ENCODE data around the gene TMA7.
A peak's percentile ranks its signal among the peaks of the same experiment; 100 is the strongest.
"Not testable (repeated sequence)": the region's sequence is repeated elsewhere in the genome, so short reads cannot be mapped to it uniquely, and the experiment has no call there.

The TMA7 gene

GRCh38 chr3:48468329-48468731 lies 28.3 kb downstream of the TMA7 start:
- DNase-seq (ENCODE audit: low spot score): no peak

GRCh38 chr3:48469046-48469915 lies 29.2 kb downstream of the TMA7 start:
- DNase-seq (ENCODE audit: low spot score): no peak

- DNase-seq (ENCODE audit: low spot score): no peak
Measured at GRCh38 chr3:48470286-48470685, 30.2 kb downstream of the TMA7 start.

GRCh38 chr3:48472673-48472922 lies 32.5 kb downstream of the TMA7 start:
- no peak for DNase-seq (ENCODE audit: low spot score)

- DNase-seq (ENCODE audit: low spot score): peak; percentile 86
Measured at GRCh38 chr3:48472923-48473616, 33.0 kb downstream of the TMA7 start.

GRCh38 chr3:48473617-48473952 lies 33.5 kb downstream of the TMA7 start:
- no peak for DNase-seq (ENCODE audit: low spot score)

GRCh38 chr3:48474031-48474430 lies 34.0 kb downstream of the TMA7 start:
- DNase-seq (ENCODE audit: low spot score): not testable (repeated sequence)

GRCh38 chr3:48474619-48475018 lies 34.6 kb downstream of the TMA7 start:
- DNase-seq (ENCODE audit: low spot score): no peak

- DNase-seq (ENCODE audit: low spot score): no peak
Measured at GRCh38 chr3:48475188-48475587, 35.1 kb downstream of the TMA7 start.

GRCh38 chr3:48476426-48477053 lies 36.5 kb downstream of the TMA7 start:
- DNase-seq (ENCODE audit: low spot score): no peak

- no peak for DNase-seq (ENCODE audit: low spot score)
Measured at GRCh38 chr3:48477959-48478520, 38.0 kb downstream of the TMA7 start.

GRCh38 chr3:48478626-48479555 lies 38.8 kb downstream of the TMA7 start:
- DNase-seq (ENCODE audit: low spot score): no peak

- not testable (repeated sequence) for DNase-seq (ENCODE audit: low spot score)
Measured at GRCh38 chr3:48480891-48481290, 40.8 kb downstream of the TMA7 start.

- DNase-seq (ENCODE audit: low spot score): not testable (repeated sequence)
Measured at GRCh38 chr3:48482822-48483221, 42.8 kb downstream of the TMA7 start.

- no peak for DNase-seq (ENCODE audit: low spot score)
Measured at GRCh38 chr3:48486952-48487351, 46.9 kb downstream of the TMA7 start.

GRCh38 chr3:48492461-48493202 lies 52.6 kb downstream of the TMA7 start:
- no peak for DNase-seq (ENCODE audit: low spot score)

- no peak for DNase-seq (ENCODE audit: low spot score)
Measured at GRCh38 chr3:48493203-48493501, 53.1 kb downstream of the TMA7 start.
